Measurements from ENCODE around the gene PJA1. TPM values are rescaled to one million over a fixed set of nuclear protein-coding genes. Genes with fewer than 3 reads are reported as not detected.

Gene PJA1
- polyA plus RNA-seq, 1 of the 3 experiments (the other 2 are of a cell fraction), result 16.5 TPM

GRCh38 chrX:69207216-69207615 lies 42.0 kb upstream of the PJA1 start:
- Histone ChIP-seq H3K9ac (no peak overlapping the region), H3K9me3 (no peaks in the 10 kb centered on the region), H3K4me3 (ENCODE audit: low read depth in 2 of 2, low read length in 1 of 2) (no peak overlapping the region), H3K36me3 (replicated peaks in 1 of 2; ENCODE audit: control insufficient read depth in 1 of 2, insufficient read depth in 2 of 2, low read length in 1 of 2) (no peaks in the 10 kb centered on the region), H3K27ac (ENCODE audit: low read depth in 2 of 2, low read length in 1 of 2) (no peak overlapping the region), H3K79me2 (ENCODE audit: insufficient read depth) (no peaks in the 10 kb centered on the region), H3K4me2 (no peak overlapping the region), H3K27me3 (ENCODE audit: insufficient read depth) (peaks cover 6% of the 10 kb centered on the region; the same call in 1 of the 2 replicates), H3K9me2 (no peaks in the 10 kb centered on the region), H4K20me1 (ENCODE audit: insufficient read depth) (no peaks in the 10 kb centered on the region), H3K4me1 (ENCODE audit: control insufficient read depth in 1 of 2, insufficient read depth in 2 of 2, low read depth in 1 of 2, low read length in 1 of 2) (peaks cover 0 to 9% of the 10 kb centered on the region in 2 experiments; a peak in 1 of 4 replicates), H3F3A (replicated peaks; ENCODE audit: insufficient read depth) (no peaks in the 10 kb centered on the region), H2AFZ (ENCODE audit: low read depth) (no peak overlapping the region)
- no peak for DNase-seq
- TF ChIP-seq SMC3 (IDR thresholded peaks at IDR 0.05; ENCODE audit: low read depth, low read length), result no peak
- TF ChIP-seq TCF12 (IDR thresholded peaks at IDR 0.05), result no peak
- TF ChIP-seq, protein P1, sequence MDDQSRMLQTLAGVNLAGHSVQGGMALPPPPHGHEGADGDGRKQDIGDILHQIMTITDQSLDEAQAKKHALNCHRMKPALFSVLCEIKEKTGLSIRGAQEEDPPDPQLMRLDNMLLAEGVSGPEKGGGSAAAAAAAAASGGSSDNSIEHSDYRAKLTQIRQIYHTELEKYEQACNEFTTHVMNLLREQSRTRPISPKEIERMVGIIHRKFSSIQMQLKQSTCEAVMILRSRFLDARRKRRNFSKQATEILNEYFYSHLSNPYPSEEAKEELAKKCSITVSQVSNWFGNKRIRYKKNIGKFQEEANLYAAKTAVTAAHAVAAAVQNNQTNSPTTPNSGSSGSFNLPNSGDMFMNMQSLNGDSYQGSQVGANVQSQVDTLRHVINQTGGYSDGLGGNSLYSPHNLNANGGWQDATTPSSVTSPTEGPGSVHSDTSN (IDR thresholded peaks at IDR 0.05), result no peak
- TF ChIP-seq RXRA (IDR thresholded peaks at IDR 0.05; ENCODE audit: borderline replicate concordance, low read depth), result no peak
- no peak for TF ChIP-seq CTCF (IDR thresholded peaks at IDR 0.05)
- TF ChIP-seq TAF1 (IDR thresholded peaks at IDR 0.05; ENCODE audit: borderline replicate concordance, low read depth, low read length), result no peak
- TF ChIP-seq, protein P2, sequence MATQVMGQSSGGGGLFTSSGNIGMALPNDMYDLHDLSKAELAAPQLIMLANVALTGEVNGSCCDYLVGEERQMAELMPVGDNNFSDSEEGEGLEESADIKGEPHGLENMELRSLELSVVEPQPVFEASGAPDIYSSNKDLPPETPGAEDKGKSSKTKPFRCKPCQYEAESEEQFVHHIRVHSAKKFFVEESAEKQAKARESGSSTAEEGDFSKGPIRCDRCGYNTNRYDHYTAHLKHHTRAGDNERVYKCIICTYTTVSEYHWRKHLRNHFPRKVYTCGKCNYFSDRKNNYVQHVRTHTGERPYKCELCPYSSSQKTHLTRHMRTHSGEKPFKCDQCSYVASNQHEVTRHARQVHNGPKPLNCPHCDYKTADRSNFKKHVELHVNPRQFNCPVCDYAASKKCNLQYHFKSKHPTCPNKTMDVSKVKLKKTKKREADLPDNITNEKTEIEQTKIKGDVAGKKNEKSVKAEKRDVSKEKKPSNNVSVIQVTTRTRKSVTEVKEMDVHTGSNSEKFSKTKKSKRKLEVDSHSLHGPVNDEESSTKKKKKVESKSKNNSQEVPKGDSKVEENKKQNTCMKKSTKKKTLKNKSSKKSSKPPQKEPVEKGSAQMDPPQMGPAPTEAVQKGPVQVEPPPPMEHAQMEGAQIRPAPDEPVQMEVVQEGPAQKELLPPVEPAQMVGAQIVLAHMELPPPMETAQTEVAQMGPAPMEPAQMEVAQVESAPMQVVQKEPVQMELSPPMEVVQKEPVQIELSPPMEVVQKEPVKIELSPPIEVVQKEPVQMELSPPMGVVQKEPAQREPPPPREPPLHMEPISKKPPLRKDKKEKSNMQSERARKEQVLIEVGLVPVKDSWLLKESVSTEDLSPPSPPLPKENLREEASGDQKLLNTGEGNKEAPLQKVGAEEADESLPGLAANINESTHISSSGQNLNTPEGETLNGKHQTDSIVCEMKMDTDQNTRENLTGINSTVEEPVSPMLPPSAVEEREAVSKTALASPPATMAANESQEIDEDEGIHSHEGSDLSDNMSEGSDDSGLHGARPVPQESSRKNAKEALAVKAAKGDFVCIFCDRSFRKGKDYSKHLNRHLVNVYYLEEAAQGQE (IDR thresholded peaks at IDR 0.05; ENCODE audit: low read depth, low read length), result no peak
- TF ChIP-seq JUND (IDR thresholded peaks at IDR 0.05), result no peak
- TF ChIP-seq USF1 (IDR thresholded peaks at IDR 0.05; ENCODE audit: borderline replicate concordance, low read depth), result no peak
- no peak for TF ChIP-seq YY1 (IDR thresholded peaks at IDR 0.05; ENCODE audit: low read depth)
- TF ChIP-seq SIN3A (IDR thresholded peaks at IDR 0.05; ENCODE audit: borderline replicate concordance, low read depth, low read length), result no peak
- ChIA-PET CTCF (interaction anchor here (1.8 kb wide), 1 partner anchor 379 kb away, joined by 6 read pairs; no protein-coding TSS in a partner anchor), POLR2A (no interaction called here)
- 36% methylated on average over 3 of the region's 3 CpGs for WGBS (ENCODE audit: low lambda C conversion rate)
